Fibroblast of pulmonary artery (primary cell): ENCODE results near the gene OVOL1.
A peak's percentile ranks its signal among the peaks of the same experiment; 100 is the strongest.

Experiments
- DNase-seq: peaks from one replicate; pipeline ENCODE4 v3.0.0-alpha.2; 2010; ENCODE audit warnings: low read depth
- H3K4me3 ChIP-seq: replicated peaks from 2 replicates; pipeline ENCODE4 v1.5.1; 2011; ENCODE audit warnings: low read depth, mild to moderate bottlenecking, control low read depth, low read length, moderate library complexity
- TF ChIP-seq, protein P1 (sequence below): IDR thresholded peaks from 2 replicates; pipeline ENCODE4 v1.5.1; 2011; ENCODE audit warnings: mild to moderate bottlenecking, control low read depth, low read length, inconsistent platforms; ENCODE audit errors: missing control alignments

OVOL1 gene

DNA sequence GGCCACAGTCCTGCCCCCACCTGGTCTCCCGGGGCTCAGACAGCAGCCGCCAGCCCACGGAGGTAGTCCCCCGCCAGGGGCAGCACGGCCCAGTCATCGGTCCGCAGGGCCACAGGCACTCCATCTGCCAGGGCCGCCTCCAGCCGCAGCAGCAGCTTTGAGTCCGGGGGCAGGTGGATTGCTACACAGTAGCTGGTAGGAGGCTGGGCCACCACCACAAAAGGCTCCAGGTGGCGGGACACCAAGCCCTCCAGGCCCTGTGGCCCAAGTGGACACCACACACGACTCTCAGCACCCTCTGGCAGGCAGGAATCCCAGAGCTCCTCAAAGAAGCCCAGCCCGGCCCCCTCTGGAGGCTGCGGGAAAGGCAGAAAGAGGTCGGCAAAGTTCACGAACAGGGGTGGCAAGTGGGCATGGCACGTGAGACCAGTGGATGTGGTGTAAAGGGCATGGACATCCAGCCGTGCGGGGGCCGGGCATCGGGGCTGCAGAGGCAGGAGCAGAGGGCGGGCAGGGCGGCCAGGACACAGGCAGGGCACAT is 9.0 kb upstream of the OVOL1 start:
- TF ChIP-seq, protein P1, sequence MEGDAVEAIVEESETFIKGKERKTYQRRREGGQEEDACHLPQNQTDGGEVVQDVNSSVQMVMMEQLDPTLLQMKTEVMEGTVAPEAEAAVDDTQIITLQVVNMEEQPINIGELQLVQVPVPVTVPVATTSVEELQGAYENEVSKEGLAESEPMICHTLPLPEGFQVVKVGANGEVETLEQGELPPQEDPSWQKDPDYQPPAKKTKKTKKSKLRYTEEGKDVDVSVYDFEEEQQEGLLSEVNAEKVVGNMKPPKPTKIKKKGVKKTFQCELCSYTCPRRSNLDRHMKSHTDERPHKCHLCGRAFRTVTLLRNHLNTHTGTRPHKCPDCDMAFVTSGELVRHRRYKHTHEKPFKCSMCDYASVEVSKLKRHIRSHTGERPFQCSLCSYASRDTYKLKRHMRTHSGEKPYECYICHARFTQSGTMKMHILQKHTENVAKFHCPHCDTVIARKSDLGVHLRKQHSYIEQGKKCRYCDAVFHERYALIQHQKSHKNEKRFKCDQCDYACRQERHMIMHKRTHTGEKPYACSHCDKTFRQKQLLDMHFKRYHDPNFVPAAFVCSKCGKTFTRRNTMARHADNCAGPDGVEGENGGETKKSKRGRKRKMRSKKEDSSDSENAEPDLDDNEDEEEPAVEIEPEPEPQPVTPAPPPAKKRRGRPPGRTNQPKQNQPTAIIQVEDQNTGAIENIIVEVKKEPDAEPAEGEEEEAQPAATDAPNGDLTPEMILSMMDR, result no peak
- DNase-seq, result no peak
- no peak overlapping the region for H3K4me3 ChIP-seq

DNA sequence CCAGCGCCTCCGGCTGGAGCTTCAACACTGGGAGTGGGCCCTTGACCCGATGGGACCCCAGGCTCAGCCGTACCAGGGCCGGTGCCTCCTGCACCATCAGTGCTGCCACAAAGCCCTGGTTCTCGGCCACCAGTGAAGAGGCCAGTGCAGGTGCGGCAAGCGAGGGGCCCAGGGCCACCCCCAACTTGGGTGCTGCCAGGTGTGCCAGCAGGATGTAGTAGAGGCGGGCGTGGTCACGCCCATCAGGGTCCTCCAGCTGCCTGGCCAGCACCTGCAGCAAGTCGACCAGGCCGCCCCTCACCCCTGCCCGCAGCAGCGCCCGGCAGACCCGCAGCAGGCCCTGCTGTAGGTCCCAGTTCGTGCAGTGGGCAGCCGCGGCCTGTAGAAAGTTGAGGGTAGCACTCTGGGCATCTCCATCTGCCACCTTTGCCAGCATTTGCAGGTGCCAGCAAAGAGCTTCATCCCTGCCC is 8.4 kb upstream of the OVOL1 start:
- no peak overlapping the region for H3K4me3 ChIP-seq

DNA sequence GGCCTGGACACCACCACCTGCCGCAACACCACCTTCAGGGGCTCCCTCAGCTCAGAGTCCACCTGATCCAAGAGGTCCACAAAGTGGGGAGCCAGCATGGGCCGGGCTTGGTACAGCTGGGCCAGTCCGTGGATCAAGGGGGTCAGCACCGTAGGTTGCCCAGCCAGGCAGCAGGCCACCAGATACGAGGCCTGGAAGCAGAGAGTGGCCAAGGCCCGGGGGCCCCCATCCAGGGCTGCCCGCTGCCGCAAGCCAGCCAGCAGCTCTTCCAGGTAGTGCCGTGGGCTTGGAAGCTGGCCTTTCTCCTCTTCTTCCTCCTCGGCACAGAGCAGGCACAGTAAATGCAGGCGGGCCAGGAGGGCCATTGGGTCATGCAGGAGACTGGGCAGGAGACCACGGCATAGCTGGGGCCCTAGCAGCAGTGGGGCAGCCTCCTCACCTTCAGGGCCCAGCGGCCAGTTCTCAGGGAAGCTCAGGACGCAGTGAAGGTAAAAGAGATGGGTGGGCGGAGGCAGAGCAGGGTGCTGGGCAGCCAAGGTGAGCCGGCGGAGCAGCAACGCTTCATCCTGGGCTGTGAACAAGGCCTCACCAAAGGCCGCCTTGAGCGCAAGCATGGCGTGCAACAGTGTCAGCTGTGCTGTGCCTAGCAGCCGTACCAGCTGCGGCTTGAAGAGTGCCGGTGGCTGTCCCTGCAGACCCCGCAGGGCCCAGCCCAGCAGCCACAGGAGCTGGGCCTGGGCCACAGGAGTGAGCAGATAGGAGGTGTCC is 7.8 kb upstream of the OVOL1 start:
- DNase-seq, result no peak

More for the DNA sequence above, 8.4 kb upstream of the OVOL1 start:
- DNase-seq, result no peak
- TF ChIP-seq, protein P1, result no peak

DNA sequence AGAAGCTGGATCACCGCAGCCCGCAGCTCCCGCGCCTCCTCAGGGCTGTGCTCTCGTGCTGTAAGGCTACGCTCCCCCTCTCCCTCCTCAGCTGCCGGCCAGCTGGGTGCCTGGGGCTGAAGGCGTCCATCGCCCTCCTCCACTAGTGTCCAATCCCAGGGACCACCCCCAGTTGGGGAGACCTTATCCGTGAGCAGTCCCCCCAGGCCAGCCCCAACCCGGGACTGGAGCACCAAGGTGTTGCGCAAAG is 7.3 kb upstream of the OVOL1 start:
- TF ChIP-seq, protein P1, result no peak
- peak overlapping the region; percentile 82 for H3K4me3 ChIP-seq
- no peak for DNase-seq

More for the DNA sequence above, 7.8 kb upstream of the OVOL1 start:
- TF ChIP-seq, protein P1, result no peak
- H3K4me3 ChIP-seq, result peak overlapping the region; percentile 82

DNA sequence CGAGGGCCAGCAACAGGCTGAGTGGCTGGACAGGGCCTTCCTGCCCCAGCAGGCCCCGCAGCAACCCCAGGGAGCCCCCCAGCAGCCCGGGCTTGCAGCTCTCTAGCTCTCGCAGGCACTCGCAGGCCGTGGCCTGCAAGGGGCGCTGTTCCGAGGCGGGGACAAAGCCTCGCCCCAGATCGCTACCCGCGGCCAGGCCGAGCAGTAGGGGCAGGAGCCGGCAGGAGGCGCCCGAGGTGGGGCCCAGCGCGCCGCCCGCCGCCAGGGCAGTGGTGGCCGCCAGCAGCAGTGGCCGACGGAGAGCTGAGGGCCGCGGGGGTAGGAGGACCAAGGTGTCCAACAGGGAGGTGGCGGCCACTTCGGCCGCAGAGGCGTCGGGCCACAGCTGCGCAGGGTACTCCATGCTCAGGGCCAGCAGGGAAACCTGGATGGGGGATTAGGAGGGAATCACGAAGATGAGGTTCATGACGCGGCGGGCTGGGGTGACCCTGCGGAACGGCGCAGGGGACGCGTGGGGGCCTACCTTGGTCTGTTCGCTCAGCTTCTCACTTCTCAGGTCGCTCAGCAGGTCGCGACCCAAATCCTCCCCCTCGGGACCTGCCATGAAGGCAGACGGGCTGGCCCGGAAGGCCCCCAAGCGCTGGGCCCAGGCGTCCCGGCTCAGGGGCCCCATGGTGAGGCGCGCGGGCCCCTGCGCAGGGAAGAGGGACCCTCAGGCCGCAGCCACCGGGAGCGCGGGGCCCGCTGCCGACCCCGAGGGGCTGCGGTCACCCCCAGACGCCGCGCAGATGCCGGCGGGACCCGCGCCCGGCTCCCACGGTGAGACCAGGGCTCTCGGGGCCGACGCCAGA is 6.7 kb upstream of the OVOL1 start:
- H3K4me3 ChIP-seq, result peak overlapping the region; percentile 82
- TF ChIP-seq, protein P1, result peak; percentile 62
- peak; percentile 78 for DNase-seq

DNA sequence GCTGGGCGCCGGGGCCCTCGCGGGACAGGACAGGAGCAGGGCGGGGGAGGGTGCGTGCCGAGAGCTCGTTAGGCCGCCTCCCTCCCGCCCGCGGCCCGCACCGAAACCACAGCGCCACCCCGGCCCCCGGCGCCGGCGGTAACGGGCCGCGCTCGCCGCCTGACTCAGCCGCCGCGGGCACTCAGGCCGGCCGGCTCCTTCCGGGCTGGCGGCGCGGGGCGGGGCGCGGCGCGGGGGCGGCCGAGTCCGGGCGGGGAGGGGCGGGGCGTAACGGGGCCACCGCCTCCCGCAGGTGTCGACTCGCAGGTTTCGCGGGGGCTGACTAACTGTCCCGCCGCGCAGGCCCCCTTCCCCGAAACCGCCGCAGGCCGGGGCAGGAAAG is 6.1 kb upstream of the OVOL1 start, which contains the start of gene AP5B1:
TSS of gene AP5B1 (minus strand) at position 207 of the 382 bp plus-strand sequence. CDS start 385 bp downstream, outside the sequence.
- TF ChIP-seq, protein P1, result no peak
- H3K4me3 ChIP-seq, result peak within 1 kb of the TSS; percentile 82
- DNase-seq, result peak; percentile 26
